AG04449 (cell line): ENCODE data around the gene GLUD1.
"Not testable (repeated sequence)": the region's sequence is repeated elsewhere in the genome, so short reads cannot be mapped to it uniquely, and the experiment has no call there.

Experiments used
- CTCF ChIA-PET: fragments of 350-600 bp; formaldehyde crosslinking; extraction: SDS; loops from one replicate; lab custom pipeline; 2021; ENCODE audit warnings: antibody characterized with exemption; lab: Yijun Ruan, JAX
- POLR2A ChIA-PET: fragments of 400-600, 350-600 bp; formaldehyde crosslinking; extraction: SDS; loops from one replicate; lab custom pipeline; 2020; ENCODE audit warnings: antibody characterized with exemption, inconsistent platforms; lab: Yijun Ruan, JAX
- DNase-seq: peaks from one replicate; pipeline ENCODE4 v3.0.0-alpha.2; 2010; ENCODE audit warnings: low read depth, low spot score
- H3K4me3 ChIP-seq: 2 replicates; pipeline ENCODE4 v1.5.1; 2011; ENCODE audit warnings: low read depth, mild to moderate bottlenecking, control low read depth, low read length
- CTCF ChIP-seq: IDR thresholded peaks from one replicate; pipeline ENCODE4 v1.5.1; 2011; ENCODE audit warnings: mild to moderate bottlenecking, moderate library complexity, low read length, control low read depth, inconsistent platforms; ENCODE audit not compliant: insufficient read depth; ENCODE audit errors: missing control alignments

The GLUD1 gene

GRCh38 chr10:87007674-87008073, 87.0 kb downstream of the GLUD1 start:
- POLR2A ChIA-PET, DNase-seq, H3K4me3 ChIP-seq: not testable (repeated sequence)
- CTCF ChIA-PET, result interaction anchor here (1.4 kb wide), 1 partner anchor 10 kb away, joined by 3 read pairs; no protein-coding TSS in a partner anchor

- H3K4me3 ChIP-seq, DNase-seq, POLR2A ChIA-PET: not testable (repeated sequence)
- CTCF ChIA-PET, result interaction anchor here (1.4 kb wide), 1 partner anchor 10 kb away, joined by 3 read pairs; no protein-coding TSS in a partner anchor
Measured at GRCh38 chr10:87007124-87007523, 87.5 kb downstream of the GLUD1 start.

DNA sequence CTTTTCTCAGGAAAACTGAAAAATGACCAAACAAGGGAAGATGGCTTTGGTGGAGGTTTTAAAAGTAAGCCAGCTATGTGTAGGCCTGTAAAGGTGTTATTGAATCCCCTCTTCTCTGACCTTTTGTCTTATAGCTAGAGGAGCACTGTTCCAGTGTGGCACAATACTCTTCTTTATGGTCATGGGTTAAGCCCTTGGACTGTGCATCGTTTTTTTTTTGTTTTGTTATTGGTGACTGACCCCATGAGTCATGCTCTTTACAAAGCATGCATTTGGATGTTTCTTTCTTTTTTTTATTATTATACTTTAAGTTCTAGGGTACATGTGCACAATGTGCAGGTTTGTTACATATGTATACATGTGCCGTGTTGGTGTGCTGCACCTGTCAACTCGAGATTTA, 94.2 kb downstream of the GLUD1 start:
- no peak for DNase-seq
- no peak for TF ChIP-seq CTCF
- no peak overlapping the region for H3K4me3 ChIP-seq
- ChIA-PET POLR2A (no interaction called here), CTCF (interaction anchor here (0.8 kb wide), 1 partner anchor 61 kb away, joined by 4 read pairs; no protein-coding TSS in a partner anchor)
